Activated CD4-positive, alpha-beta T cell treated with anti-CD3 and anti-CD28 coated beads, Interleukin-2, amount 10 ng/mL, durations not matched to agents 7 days and 5 days (primary cell): Measurements from ENCODE around the gene TBXA2R. TPM values are rescaled to one million over a fixed set of nuclear protein-coding genes. Genes with fewer than 3 reads are reported as not detected.
A peak's percentile ranks its signal among the peaks of the same experiment; 100 is the strongest.

Experiments used
- CTCF ChIA-PET: fragments of 350-600 bp; sonication (Branson Sonifier 250); formaldehyde crosslinking; loops from one replicate; lab custom pipeline; 2021; ENCODE audit warnings: antibody characterized with exemption; lab: Charles Lee
- POLR2A ChIA-PET: fragments of 350-600 bp; sonication (Branson Sonifier 250); formaldehyde crosslinking; loops from one replicate; lab custom pipeline; 2021; ENCODE audit warnings: antibody characterized with exemption; lab: Charles Lee
- DNase-seq: peaks from one replicate; pipeline ENCODE4 v3.0.0-alpha.2; 2020
- H3K27ac Mint-ChIP-seq: one replicate; pipeline ENCODE4 v1.8.0; 2021; ENCODE audit warnings: mild to moderate bottlenecking, moderate library complexity, mixed read lengths
- H3K27me3 Mint-ChIP-seq: one replicate; pipeline ENCODE4 v1.8.0; 2021; ENCODE audit warnings: mixed read lengths
- H3K36me3 Mint-ChIP-seq: one replicate; pipeline ENCODE4 v1.8.0; 2021; ENCODE audit warnings: low read depth, mixed read lengths
- H3K4me1 Mint-ChIP-seq: one replicate; pipeline ENCODE4 v1.8.0; 2021; ENCODE audit warnings: mixed read lengths
- H3K4me3 Mint-ChIP-seq: one replicate; pipeline ENCODE4 v1.8.0; 2021; ENCODE audit warnings: mild to moderate bottlenecking, moderate library complexity, mixed read lengths
- H3K9me3 Mint-ChIP-seq: one replicate; pipeline ENCODE4 v1.8.0; 2021; ENCODE audit warnings: mixed read lengths
- total RNA-seq, 2 experiments: library from RNA; stranded (reverse); gene quantifications; one replicate each; pipeline ENCODE4 v1.2.3, GENCODE V29; 2021

TBXA2R gene
- total RNA-seq, 2 experiments from 2014 or later: 0.92 to 1.00 TPM

GRCh38 chr19:3604987-3605343, 1.7 kb downstream of the TBXA2R start:
- H3K4me1 Mint-ChIP-seq: peaks cover 12% of the 10 kb centered on the region
- no peaks in the 10 kb centered on the region for H3K9me3 Mint-ChIP-seq
- H3K27me3 Mint-ChIP-seq: peaks cover 5% of the 10 kb centered on the region
- H3K4me3 Mint-ChIP-seq: no peak overlapping the region
- no peaks in the 10 kb centered on the region for H3K36me3 Mint-ChIP-seq
- H3K27ac Mint-ChIP-seq: no peak overlapping the region
- DNase-seq: peak; percentile 29
- ChIA-PET POLR2A (no interaction called here), CTCF (no interaction called here)

- H3K9me3 Mint-ChIP-seq: no peaks in the 10 kb centered on the region
- H3K36me3 Mint-ChIP-seq: no peaks in the 10 kb centered on the region
- no peak for DNase-seq
- H3K4me1 Mint-ChIP-seq: peaks cover 11% of the 10 kb centered on the region
- CTCF ChIA-PET: no interaction called here
- H3K27ac Mint-ChIP-seq: no peak overlapping the region
- no peak overlapping the region for H3K4me3 Mint-ChIP-seq
- peaks cover 5% of the 10 kb centered on the region for H3K27me3 Mint-ChIP-seq
- POLR2A ChIA-PET: no interaction called here
Measured at GRCh38 chr19:3604227-3604986, 2.3 kb downstream of the TBXA2R start.

GRCh38 chr19:3603121-3603811, 3.4 kb downstream of the TBXA2R start:
- peaks cover 8% of the 10 kb centered on the region for H3K4me1 Mint-ChIP-seq
- no peaks in the 10 kb centered on the region for H3K9me3 Mint-ChIP-seq
- no peak overlapping the region for H3K4me3 Mint-ChIP-seq
- H3K36me3 Mint-ChIP-seq: no peaks in the 10 kb centered on the region
- ChIA-PET POLR2A (no interaction called here), CTCF (no interaction called here)
- DNase-seq: no peak
- H3K27me3 Mint-ChIP-seq: peaks cover 5% of the 10 kb centered on the region
- no peak overlapping the region for H3K27ac Mint-ChIP-seq

- POLR2A ChIA-PET: no interaction called here
- Mint-ChIP-seq H3K27me3 (no peaks in the 10 kb centered on the region), H3K36me3 (no peaks in the 10 kb centered on the region), H3K27ac (no peak overlapping the region), H3K4me1 (no peaks in the 10 kb centered on the region), H3K4me3 (no peak overlapping the region), H3K9me3 (no peaks in the 10 kb centered on the region)
- no peak for DNase-seq
- CTCF ChIA-PET: no interaction called here
Measured at GRCh38 chr19:3601021-3601420, 5.7 kb downstream of the TBXA2R start.

- no peaks in the 10 kb centered on the region for H3K4me1 Mint-ChIP-seq
- DNase-seq: no peak
- no peaks in the 10 kb centered on the region for H3K27me3 Mint-ChIP-seq
- no peaks in the 10 kb centered on the region for H3K9me3 Mint-ChIP-seq
- POLR2A ChIA-PET: no interaction called here
- CTCF ChIA-PET: no interaction called here
- H3K36me3 Mint-ChIP-seq: no peaks in the 10 kb centered on the region
- H3K27ac Mint-ChIP-seq: no peak overlapping the region
- no peak overlapping the region for H3K4me3 Mint-ChIP-seq
Measured at GRCh38 chr19:3599776-3600187, 6.9 kb downstream of the TBXA2R start.

- no peak overlapping the region for H3K4me3 Mint-ChIP-seq
- no peaks in the 10 kb centered on the region for H3K36me3 Mint-ChIP-seq
- peaks cover 3% of the 10 kb centered on the region for H3K9me3 Mint-ChIP-seq
- H3K4me1 Mint-ChIP-seq: no peaks in the 10 kb centered on the region
- ChIA-PET POLR2A (no interaction called here), CTCF (interaction anchor here (0.8 kb wide), 1 partner anchor 9 kb away, joined by 3 read pairs; no protein-coding TSS in a partner anchor)
- no peak overlapping the region for H3K27ac Mint-ChIP-seq
- H3K27me3 Mint-ChIP-seq: no peaks in the 10 kb centered on the region
- DNase-seq: no peak
Measured at GRCh38 chr19:3595521-3596061, 11.1 kb downstream of the TBXA2R start.

- Mint-ChIP-seq H3K27ac (no peak overlapping the region), H3K36me3 (no peaks in the 10 kb centered on the region), H3K9me3 (peaks cover 6% of the 10 kb centered on the region), H3K4me3 (no peak overlapping the region), H3K4me1 (no peaks in the 10 kb centered on the region), H3K27me3 (no peaks in the 10 kb centered on the region)
- ChIA-PET CTCF (interaction anchor here (0.5 to 1.3 kb wide), 2 partner anchors 9 to 168 kb away, joined by 3 to 4 read pairs; no protein-coding TSS in a partner anchor), POLR2A (no interaction called here)
- DNase-seq: no peak
Measured at GRCh38 chr19:3593156-3593555, 13.5 kb downstream of the TBXA2R start.

- H3K36me3 Mint-ChIP-seq: no peaks in the 10 kb centered on the region
- CTCF ChIA-PET: interaction anchor here (0.6 to 1.5 kb wide), 6 partner anchors 10 to 369 kb away, joined by 3 to 5 read pairs (median 4); no protein-coding TSS in a partner anchor
- no peak for DNase-seq
- H3K4me3 Mint-ChIP-seq: no peak overlapping the region
- no peaks in the 10 kb centered on the region for H3K27me3 Mint-ChIP-seq
- POLR2A ChIA-PET: no interaction called here
- H3K4me1 Mint-ChIP-seq: no peaks in the 10 kb centered on the region
- no peak overlapping the region for H3K27ac Mint-ChIP-seq
- H3K9me3 Mint-ChIP-seq: peaks cover 6% of the 10 kb centered on the region
Measured at GRCh38 chr19:3591876-3592613, 14.6 kb downstream of the TBXA2R start.

- DNase-seq: no peak
- Mint-ChIP-seq H3K4me3 (no peak overlapping the region), H3K9me3 (peaks cover 6% of the 10 kb centered on the region), H3K36me3 (no peaks in the 10 kb centered on the region), H3K27me3 (no peaks in the 10 kb centered on the region), H3K27ac (no peak overlapping the region), H3K4me1 (no peaks in the 10 kb centered on the region)
- POLR2A ChIA-PET: no interaction called here
- CTCF ChIA-PET: interaction anchor here (0.6 to 1.5 kb wide), 7 partner anchors 10 to 102 kb away, joined by 3 to 6 read pairs (median 4); no protein-coding TSS in a partner anchor
Measured at GRCh38 chr19:3590991-3591659, 15.6 kb downstream of the TBXA2R start.

GRCh38 chr19:3589949-3590348, 16.7 kb downstream of the TBXA2R start:
- ChIA-PET CTCF (interaction anchor here (1.1 kb wide), 1 partner anchor 9 kb away, joined by 3 read pairs; no protein-coding TSS in a partner anchor), POLR2A (no interaction called here)
- H3K9me3 Mint-ChIP-seq: peaks cover 6% of the 10 kb centered on the region
- no peak for DNase-seq
- H3K4me3 Mint-ChIP-seq: no peak overlapping the region
- H3K27me3 Mint-ChIP-seq: no peaks in the 10 kb centered on the region
- H3K4me1 Mint-ChIP-seq: no peaks in the 10 kb centered on the region
- no peak overlapping the region for H3K27ac Mint-ChIP-seq
- no peaks in the 10 kb centered on the region for H3K36me3 Mint-ChIP-seq

- DNase-seq: no peak
- Mint-ChIP-seq H3K9me3 (peaks cover 6% of the 10 kb centered on the region), H3K27me3 (no peaks in the 10 kb centered on the region), H3K4me3 (no peak overlapping the region), H3K4me1 (no peaks in the 10 kb centered on the region), H3K36me3 (no peaks in the 10 kb centered on the region), H3K27ac (no peak overlapping the region)
- ChIA-PET CTCF (interaction anchor here (0.6 to 1.1 kb wide), 2 partner anchors 8 to 851 kb away, joined by 3 read pairs; no protein-coding TSS in a partner anchor), POLR2A (no interaction called here)
Measured at GRCh38 chr19:3589439-3589838, 17.2 kb downstream of the TBXA2R start.

- Mint-ChIP-seq H3K27ac (no peak overlapping the region), H3K36me3 (no peaks in the 10 kb centered on the region), H3K4me3 (no peak overlapping the region), H3K27me3 (no peaks in the 10 kb centered on the region), H3K9me3 (peaks cover 6% of the 10 kb centered on the region), H3K4me1 (no peaks in the 10 kb centered on the region)
- CTCF ChIA-PET: interaction anchor here (1.0 kb wide), 1 partner anchor 9 kb away, joined by 3 read pairs; no protein-coding TSS in a partner anchor
- no peak for DNase-seq
- POLR2A ChIA-PET: no interaction called here
Measured at GRCh38 chr19:3586707-3587346, 19.8 kb downstream of the TBXA2R start.
